Activated CD4-positive, alpha-beta T cell treated with anti-CD3 and anti-CD28 coated beads, Interleukin-2, amount 50 U/mL, for 1 hour (primary cell): ENCODE data around the gene SLC2A5.

Experiments
- DNase-seq: peaks from one replicate; pipeline ENCODE4 v3.0.0-alpha.2; 2020

SLC2A5 gene

GRCh38 chr1:9088807-9089206 lies 19.4 kb upstream of the SLC2A5 start:
- DNase-seq: no peak

GRCh38 chr1:9087411-9088125 lies 18.1 kb upstream of the SLC2A5 start:
- no peak for DNase-seq

GRCh38 chr1:9086796-9087195 lies 17.4 kb upstream of the SLC2A5 start:
- no peak for DNase-seq

- DNase-seq: no peak
Measured at GRCh38 chr1:9086045-9086444, 16.6 kb upstream of the SLC2A5 start.

- no peak for DNase-seq
Measured at GRCh38 chr1:9085306-9085940, 16.0 kb upstream of the SLC2A5 start.

GRCh38 chr1:9084906-9085305 lies 15.5 kb upstream of the SLC2A5 start:
- DNase-seq: no peak

- DNase-seq: no peak
Measured at GRCh38 chr1:9081473-9081872, 12.0 kb upstream of the SLC2A5 start.

GRCh38 chr1:9080705-9081291 lies 11.4 kb upstream of the SLC2A5 start:
- DNase-seq: no peak

- no peak for DNase-seq
Measured at GRCh38 chr1:9079988-9080704, 10.7 kb upstream of the SLC2A5 start.

- DNase-seq: no peak
Measured at GRCh38 chr1:9078752-9079500, 9.5 kb upstream of the SLC2A5 start.

- no peak for DNase-seq
Measured at GRCh38 chr1:9078015-9078751, 8.7 kb upstream of the SLC2A5 start.

- DNase-seq: no peak
Measured at GRCh38 chr1:9075022-9075421, 5.6 kb upstream of the SLC2A5 start.

- DNase-seq: no peak
Measured at GRCh38 chr1:9073143-9073542, 3.7 kb upstream of the SLC2A5 start.

- no peak for DNase-seq
Measured at GRCh38 chr1:9071554-9072235, 2.3 kb upstream of the SLC2A5 start.

- DNase-seq: no peak
Measured at GRCh38 chr1:9070486-9070885, 1.1 kb upstream of the SLC2A5 start.

GRCh38 chr1:9068981-9069325 lies 482 bp downstream of the SLC2A5 start:
- no peak for DNase-seq

- no peak for DNase-seq
Measured at GRCh38 chr1:9066945-9067807, 2.3 kb downstream of the SLC2A5 start.

- no peak for DNase-seq
Measured at GRCh38 chr1:9065213-9065751, 4.2 kb downstream of the SLC2A5 start.

- no peak for DNase-seq
Measured at GRCh38 chr1:9062846-9063245, 6.6 kb downstream of the SLC2A5 start.

- no peak for DNase-seq
Measured at GRCh38 chr1:9062021-9062471, 7.4 kb downstream of the SLC2A5 start.
